NCI-H82 treated with DMSO at 0.1 percent for 48 hours (cell line): ENCODE results near the gene PRKAB1.
"Not testable (repeated sequence)": the region's sequence is repeated elsewhere in the genome, so short reads cannot be mapped to it uniquely, and the experiment has no call there.

Experiments
- DNase-seq: peaks from one replicate; lab custom pipeline; 2025; ENCODE audit not compliant: unreplicated experiment; lab: John Stamatoyannopoulos, UW

The PRKAB1 gene

GRCh38 chr12:119683413-119683812 is 15.5 kb downstream of the PRKAB1 start:
- no peak for DNase-seq

DNA sequence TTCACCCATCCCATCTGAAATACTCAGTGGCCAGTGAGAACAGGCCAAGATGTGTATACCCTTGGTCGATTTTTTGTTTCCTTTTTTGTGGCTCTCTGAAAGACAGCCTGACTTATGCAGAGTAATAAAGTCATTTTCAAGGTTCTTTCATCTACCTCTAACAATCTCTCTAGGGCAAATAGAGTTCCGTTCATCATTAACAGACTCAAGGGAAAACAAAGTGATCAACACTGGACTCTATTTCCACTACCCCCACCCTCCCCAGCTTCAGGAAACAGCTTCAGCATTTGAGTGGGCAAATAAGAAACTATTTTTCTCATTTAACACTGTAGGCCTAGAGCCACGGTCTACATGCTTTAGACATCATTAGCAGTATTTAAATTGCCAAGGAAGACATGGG is 15.9 kb downstream of the PRKAB1 start:
- DNase-seq: no peak

GRCh38 chr12:119684711-119685369 is 16.9 kb downstream of the PRKAB1 start:
- DNase-seq: no peak

GRCh38 chr12:119685375-119685774 is 17.4 kb downstream of the PRKAB1 start:
- no peak for DNase-seq

GRCh38 chr12:119686355-119686754 is 18.4 kb downstream of the PRKAB1 start:
- no peak for DNase-seq

GRCh38 chr12:119686776-119687175 is 18.8 kb downstream of the PRKAB1 start:
- no peak for DNase-seq

- no peak for DNase-seq
These were observed 19.5 kb downstream of the PRKAB1 start for GRCh38 chr12:119687406-119687805.

DNA sequence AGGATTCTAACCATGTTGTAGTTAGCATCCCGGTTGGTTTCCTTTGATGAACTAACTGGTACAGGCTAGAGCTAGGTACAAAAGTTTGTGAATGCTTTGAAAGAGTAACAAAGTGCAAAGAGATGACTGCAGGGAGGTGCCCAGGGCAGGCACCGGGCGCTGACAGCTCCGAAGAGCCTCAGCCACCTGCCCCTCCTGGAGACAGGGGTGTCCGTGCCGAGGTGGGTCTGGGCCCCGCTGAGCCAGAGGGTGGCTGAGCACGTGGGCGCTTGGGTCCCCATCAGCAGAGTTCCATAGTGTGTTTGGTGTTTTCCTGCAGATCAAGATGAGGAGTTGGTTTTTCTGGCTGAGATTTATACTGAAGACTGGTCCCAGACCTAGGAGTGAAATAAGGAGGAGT is 19.9 kb downstream of the PRKAB1 start:
- no peak for DNase-seq

- DNase-seq: no peak
These were observed 22.1 kb downstream of the PRKAB1 start for GRCh38 chr12:119689935-119690500.

DNA sequence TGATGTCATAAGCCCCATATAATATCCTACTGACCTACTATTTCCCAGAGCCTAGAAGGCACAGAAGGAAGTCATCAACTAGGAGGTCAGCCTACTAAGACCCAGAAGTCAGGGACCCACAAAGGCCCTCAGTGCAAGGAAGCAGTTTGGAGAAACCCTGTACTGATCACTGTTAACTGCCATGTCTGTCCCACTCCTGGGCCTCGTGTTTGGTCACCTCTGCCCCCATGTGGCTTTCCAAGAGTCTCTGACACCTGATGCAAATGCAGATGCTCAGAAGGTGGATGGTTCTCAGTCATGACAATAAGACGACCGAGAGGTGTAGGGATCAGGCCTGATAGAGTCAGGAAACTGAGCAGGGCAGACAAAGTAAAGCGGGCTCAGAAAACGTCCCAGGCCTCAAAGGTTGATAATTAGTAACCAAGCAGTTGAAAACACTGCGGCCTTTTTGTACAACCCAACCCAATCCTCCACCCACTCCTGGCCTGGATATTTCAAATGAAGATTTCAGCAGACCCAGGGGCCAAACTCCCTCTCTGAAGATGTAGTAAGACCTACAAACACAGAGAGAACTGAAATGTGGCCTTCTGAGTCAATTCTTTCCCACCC is 23.4 kb downstream of the PRKAB1 start:
- DNase-seq: no peak

- peak; percentile 25 for DNase-seq
These were observed 24.5 kb downstream of the PRKAB1 start for GRCh38 chr12:119692410-119692809.

- DNase-seq: peak; percentile 20
These were observed 25.1 kb downstream of the PRKAB1 start for GRCh38 chr12:119692997-119693396.

DNA sequence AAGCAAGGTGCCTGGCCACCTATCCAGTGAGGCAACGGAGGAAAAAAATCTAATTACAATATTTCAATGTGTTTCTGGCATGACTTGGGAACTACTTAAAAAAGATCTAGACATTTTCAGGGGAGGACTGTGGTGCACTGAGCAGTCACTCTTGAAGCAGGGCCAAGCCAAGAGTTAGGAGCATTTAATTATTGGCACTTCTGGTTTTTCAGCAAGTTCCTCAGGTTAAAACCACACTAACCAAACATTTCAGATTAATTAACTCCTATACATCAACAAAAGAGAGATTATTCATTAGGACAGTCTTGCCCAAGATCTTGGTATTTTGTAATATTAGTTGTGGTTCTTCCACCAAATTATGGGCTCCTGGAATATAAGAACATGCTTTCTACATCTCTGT is 25.6 kb downstream of the PRKAB1 start:
- no peak for DNase-seq

GRCh38 chr12:119694111-119694510 is 26.2 kb downstream of the PRKAB1 start:
- DNase-seq: peak; percentile 43

- DNase-seq: no peak
These were observed 27.1 kb downstream of the PRKAB1 start for GRCh38 chr12:119695034-119695433.

GRCh38 chr12:119696943-119697342 is 29.0 kb downstream of the PRKAB1 start:
- DNase-seq: no peak

DNA sequence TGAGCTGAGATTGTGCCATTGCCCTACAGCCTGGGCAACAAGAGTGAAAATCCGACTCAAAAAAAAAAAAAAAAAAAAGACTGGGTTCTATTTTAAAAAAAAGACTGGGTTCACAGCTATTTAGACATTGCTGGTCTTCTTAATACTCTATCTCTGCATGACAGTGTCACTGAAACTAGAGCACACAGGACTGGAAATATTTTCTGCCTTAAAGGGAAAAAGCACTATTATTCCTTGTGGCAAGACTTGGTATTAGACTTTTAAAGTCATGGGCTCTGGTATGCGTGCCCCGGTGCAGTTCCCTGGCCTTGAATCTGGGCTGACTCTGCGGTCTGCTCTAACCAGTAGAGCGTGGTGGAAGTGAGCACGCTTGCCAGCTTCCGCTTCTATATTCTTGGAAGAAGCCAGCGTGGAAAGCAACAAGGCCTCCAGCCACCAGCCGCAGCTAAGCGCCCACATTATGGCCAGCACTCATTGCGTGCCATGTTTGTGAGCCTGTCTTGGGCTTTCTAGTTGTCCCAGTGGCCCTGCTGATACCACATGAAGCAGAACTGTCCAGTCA is 31.3 kb downstream of the PRKAB1 start:
- DNase-seq: no peak

- no peak for DNase-seq
These were observed 32.1 kb downstream of the PRKAB1 start for GRCh38 chr12:119700078-119700477.

- DNase-seq: no peak
These were observed 36.3 kb downstream of the PRKAB1 start for GRCh38 chr12:119704065-119704747.

- DNase-seq: no peak
These were observed 37.2 kb downstream of the PRKAB1 start for GRCh38 chr12:119705182-119705581.

DNA sequence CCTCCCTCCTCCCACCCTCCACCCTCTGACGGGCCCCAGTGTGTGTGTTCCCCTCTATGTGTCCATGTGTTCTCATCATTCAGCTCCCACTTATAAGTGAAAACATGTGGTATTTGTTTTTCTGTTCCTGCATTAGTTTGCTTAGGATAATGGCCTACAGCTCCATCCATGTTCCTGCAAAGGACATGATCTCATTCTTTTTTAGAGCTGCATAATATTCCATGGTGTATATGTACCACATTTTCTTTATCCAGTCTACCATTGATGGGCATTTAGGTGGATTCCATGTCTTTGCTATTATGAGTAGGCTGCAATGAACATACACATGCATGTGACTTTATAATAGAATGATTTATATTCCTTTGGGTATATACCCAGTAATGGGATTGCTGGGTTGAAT is 38.5 kb downstream of the PRKAB1 start:
- not testable (repeated sequence) for DNase-seq
